ENCODE measurements around the gene CD163L1.

- TF ChIP-seq EZH2phosphoT487 (IDR thresholded peaks at IDR 0.05; ENCODE audit: low read depth): no peak
- TF ChIP-seq, protein P1, sequence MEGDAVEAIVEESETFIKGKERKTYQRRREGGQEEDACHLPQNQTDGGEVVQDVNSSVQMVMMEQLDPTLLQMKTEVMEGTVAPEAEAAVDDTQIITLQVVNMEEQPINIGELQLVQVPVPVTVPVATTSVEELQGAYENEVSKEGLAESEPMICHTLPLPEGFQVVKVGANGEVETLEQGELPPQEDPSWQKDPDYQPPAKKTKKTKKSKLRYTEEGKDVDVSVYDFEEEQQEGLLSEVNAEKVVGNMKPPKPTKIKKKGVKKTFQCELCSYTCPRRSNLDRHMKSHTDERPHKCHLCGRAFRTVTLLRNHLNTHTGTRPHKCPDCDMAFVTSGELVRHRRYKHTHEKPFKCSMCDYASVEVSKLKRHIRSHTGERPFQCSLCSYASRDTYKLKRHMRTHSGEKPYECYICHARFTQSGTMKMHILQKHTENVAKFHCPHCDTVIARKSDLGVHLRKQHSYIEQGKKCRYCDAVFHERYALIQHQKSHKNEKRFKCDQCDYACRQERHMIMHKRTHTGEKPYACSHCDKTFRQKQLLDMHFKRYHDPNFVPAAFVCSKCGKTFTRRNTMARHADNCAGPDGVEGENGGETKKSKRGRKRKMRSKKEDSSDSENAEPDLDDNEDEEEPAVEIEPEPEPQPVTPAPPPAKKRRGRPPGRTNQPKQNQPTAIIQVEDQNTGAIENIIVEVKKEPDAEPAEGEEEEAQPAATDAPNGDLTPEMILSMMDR (IDR thresholded peaks at IDR 0.05; ENCODE audit: low read depth, low read length): no peak
Observed at GRCh38 chr12:7486512-7486911, 42.6 kb upstream of the CD163L1 start.

Data from OCI-LY3 (cell line).